Thymus (tissue), 11 donors: Measurements from ENCODE around the gene APBB1IP. TPM values are rescaled to one million over a fixed set of nuclear protein-coding genes. Genes with fewer than 3 reads are reported as not detected.

Source experiments
- DNase-seq, 9 donors: peaks; one replicate each; pipeline ENCODE4 v3.0.0-alpha.2; 2013; ENCODE audit warnings: low spot score in 9 of 9, low read depth in 6 of 9, missing footprints in 1 of 9
- H3K27ac ChIP-seq, 2 donors: one replicate each; pipeline ENCODE4 v1.5.1; 2013; ENCODE audit warnings: control low read depth in 1 of 2, low read depth in 1 of 2, low read length in 1 of 2, mild to moderate bottlenecking in 1 of 2, moderate library complexity in 1 of 2
- H3K27me3 ChIP-seq, 2 donors: one replicate each; pipeline ENCODE4 v1.5.1; 2013; ENCODE audit warnings: low read length in 1 of 2; ENCODE audit not compliant: control insufficient read depth in 2 of 2, insufficient read depth in 1 of 2
- H3K36me3 ChIP-seq, 2 donors: one replicate each; pipeline ENCODE4 v1.5.1; 2013; ENCODE audit warnings: low read length in 1 of 2, mild to moderate bottlenecking in 1 of 2, moderate library complexity in 1 of 2; ENCODE audit not compliant: control insufficient read depth in 2 of 2, insufficient read depth in 2 of 2
- H3K4me1 ChIP-seq, 2 donors: one replicate each; pipeline ENCODE4 v1.5.1; 2013; ENCODE audit warnings: low read length in 2 of 2; ENCODE audit not compliant: control insufficient read depth in 2 of 2, insufficient read depth in 2 of 2
- H3K4me3 ChIP-seq, 2 donors: one replicate each; pipeline ENCODE4 v1.5.1; 2013; ENCODE audit warnings: low read length in 2 of 2, control low read depth in 1 of 2, mild to moderate bottlenecking in 1 of 2
- H3K9me3 ChIP-seq, 2 donors: one replicate each; pipeline ENCODE4 v1.5.1; 2013; ENCODE audit warnings: low read length in 1 of 2, mild to moderate bottlenecking in 1 of 2; ENCODE audit not compliant: control insufficient read depth in 2 of 2, insufficient read depth in 1 of 2
- WGBS: extraction: QIAGEN DNeasy Blood & Tissue Kit; methylation state at CpG from one replicate; pipeline ENCODE4 v1.1.7; 2013; 5-methylcytosine and 5-hydroxymethylcytosine counted together
- polyA plus RNA-seq: library from polyadenylated mRNA; stranded (reverse); fragments of 200-250 nt; gene quantifications from one replicate; pipeline ENCODE4 v1.2.3, GENCODE V29; 2013
- total RNA-seq: library from RNA; stranded (reverse); fragments of 120-200 nt; gene quantifications from one replicate; pipeline ENCODE4 v1.2.4, GENCODE V29; 2013
- donor health status: healthy.

APBB1IP gene
- total and polyA plus RNA-seq, 2 donors = 40.0 to 46.2 TPM

- H3K27me3 ChIP-seq = no peaks in the 10 kb centered on the region
- DNase-seq = peak in 2 of 9 donors; percentile 24 to 39
- no peak overlapping the region for H3K4me3 ChIP-seq
- peaks cover 0 to 6% of the 10 kb centered on the region in 2 donors for H3K4me1 ChIP-seq
- 82% methylated on average over 11 of the region's 11 CpGs for WGBS
- H3K36me3 ChIP-seq = peaks cover 87 to 93% of the 10 kb centered on the region in 2 donors
- no peak overlapping the region for H3K27ac ChIP-seq
- H3K9me3 ChIP-seq = peaks cover 0 to 5% of the 10 kb centered on the region in 2 donors
Observed at GRCh38 chr10:26516540-26517101, 78.5 kb downstream of the APBB1IP start.

DNA sequence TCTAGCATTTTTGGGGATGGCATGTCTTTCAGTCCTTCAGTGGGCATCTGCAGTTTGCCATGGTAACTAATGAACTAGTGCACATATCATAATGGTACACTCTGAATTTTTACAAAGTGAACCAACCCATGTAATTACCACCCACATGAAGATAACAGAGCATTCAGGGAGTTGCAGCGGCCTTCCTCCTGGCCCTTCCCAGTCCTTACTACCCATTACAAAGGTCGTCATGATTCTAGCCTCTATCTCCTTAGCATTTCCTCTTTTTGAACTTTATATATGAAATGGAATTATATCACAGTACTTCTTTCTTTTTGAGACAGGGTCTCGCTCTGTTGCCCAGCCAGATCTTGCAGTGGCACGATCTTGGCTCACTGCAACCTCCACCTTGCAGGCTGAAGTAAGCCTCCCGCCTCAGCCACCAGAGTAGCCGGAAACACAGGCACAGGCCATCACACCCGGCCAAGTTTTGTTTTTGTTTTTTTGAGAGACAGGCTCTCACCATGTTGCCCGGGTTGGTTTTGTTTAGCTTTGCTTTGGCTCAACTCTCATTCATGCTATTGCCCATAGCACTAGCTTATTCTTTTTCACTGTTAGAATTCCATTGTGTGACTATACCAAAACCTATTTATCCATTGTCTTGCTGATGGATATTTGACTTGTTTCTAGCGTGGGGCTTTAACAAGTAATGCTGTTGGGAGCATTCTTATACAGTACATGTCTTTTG, 79.2 kb downstream of the APBB1IP start:
- DNase-seq = no peak
- Histone ChIP-seq H3K9me3 (peaks cover 0 to 4% of the 10 kb centered on the region in 2 donors), H3K4me3 (no peak overlapping the region), H3K4me1 (peaks cover 0 to 6% of the 10 kb centered on the region in 2 donors), H3K27ac (no peak overlapping the region), H3K27me3 (no peaks in the 10 kb centered on the region), H3K36me3 (peaks cover 80 to 93% of the 10 kb centered on the region in 2 donors)
- WGBS = 95% methylated on average over 9 of the region's 9 CpGs

GRCh38 chr10:26519803-26520202, 81.7 kb downstream of the APBB1IP start:
- Histone ChIP-seq H3K4me3 (no peak overlapping the region), H3K4me1 (peaks cover 0 to 6% of the 10 kb centered on the region in 2 donors), H3K27me3 (no peaks in the 10 kb centered on the region), H3K36me3 (peaks cover 73 to 91% of the 10 kb centered on the region in 2 donors), H3K27ac (no peak overlapping the region), H3K9me3 (no peaks in the 10 kb centered on the region)
- 95% methylated on average over 1 of the region's 1 CpG for WGBS
- no peak for DNase-seq

DNA sequence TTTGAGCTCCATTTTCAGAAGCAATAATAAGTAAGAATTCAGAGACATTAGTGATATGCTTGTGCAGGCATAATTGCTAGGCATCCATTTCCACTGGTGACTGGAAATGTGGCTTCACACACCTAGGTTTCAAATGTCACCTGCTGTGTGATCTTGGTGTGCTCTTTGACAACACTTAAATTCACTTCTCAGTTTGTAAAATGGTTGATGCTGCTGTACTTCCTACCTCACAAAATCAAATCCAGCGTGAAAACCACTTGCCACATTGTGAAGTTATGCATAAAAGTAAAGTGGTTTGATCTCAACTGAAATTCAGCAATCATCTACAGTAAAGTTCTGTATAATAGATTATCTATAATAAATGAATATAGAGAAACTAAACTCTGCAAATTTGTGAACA, 82.4 kb downstream of the APBB1IP start:
- WGBS = 78% methylated on average over 1 of the region's 1 CpG
- DNase-seq = peak in 1 of 9 donors; percentile 33
- Histone ChIP-seq H3K36me3 (peaks cover 73 to 91% of the 10 kb centered on the region in 2 donors), H3K9me3 (no peaks in the 10 kb centered on the region), H3K4me1 (peaks cover 0 to 6% of the 10 kb centered on the region in 2 donors), H3K27me3 (no peaks in the 10 kb centered on the region), H3K4me3 (no peak overlapping the region), H3K27ac (no peak overlapping the region)

- Histone ChIP-seq H3K27me3 (no peaks in the 10 kb centered on the region), H3K36me3 (peaks cover 60 to 94% of the 10 kb centered on the region in 2 donors), H3K4me3 (no peak overlapping the region), H3K4me1 (no peaks in the 10 kb centered on the region), H3K9me3 (no peaks in the 10 kb centered on the region), H3K27ac (peak overlapping the region in 1 of 2 donors; percentile 17)
- WGBS = 95% methylated on average over 6 of the region's 6 CpGs
- DNase-seq = no peak
Observed at GRCh38 chr10:26524161-26524896, 86.2 kb downstream of the APBB1IP start.

DNA sequence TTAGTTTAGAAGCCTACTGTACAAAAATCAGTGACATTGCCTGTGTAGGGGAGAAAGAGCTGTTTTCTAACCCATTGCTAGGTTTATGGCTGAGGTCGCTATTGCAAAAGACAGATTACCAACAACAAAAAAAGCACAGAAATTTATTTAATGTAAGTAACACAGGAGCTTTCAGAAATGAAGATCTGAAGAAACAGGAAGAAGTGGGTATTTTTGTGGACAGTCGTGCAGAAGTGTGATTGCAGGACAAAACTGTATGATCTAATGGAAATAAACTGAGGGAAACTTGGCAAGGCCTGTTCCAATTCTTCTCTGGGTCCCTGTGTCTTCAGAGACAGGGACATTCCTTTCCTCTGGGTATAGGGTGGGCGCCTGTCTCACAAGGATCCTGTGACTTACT, 87.4 kb downstream of the APBB1IP start:
- Histone ChIP-seq H3K27me3 (no peaks in the 10 kb centered on the region), H3K36me3 (peaks cover 53 to 89% of the 10 kb centered on the region in 2 donors), H3K9me3 (no peaks in the 10 kb centered on the region), H3K4me3 (no peak overlapping the region), H3K4me1 (no peaks in the 10 kb centered on the region), H3K27ac (peak overlapping the region; percentile 21 to 37)
- DNase-seq = no peak
- 84% methylated on average over 3 of the region's 3 CpGs for WGBS

DNA sequence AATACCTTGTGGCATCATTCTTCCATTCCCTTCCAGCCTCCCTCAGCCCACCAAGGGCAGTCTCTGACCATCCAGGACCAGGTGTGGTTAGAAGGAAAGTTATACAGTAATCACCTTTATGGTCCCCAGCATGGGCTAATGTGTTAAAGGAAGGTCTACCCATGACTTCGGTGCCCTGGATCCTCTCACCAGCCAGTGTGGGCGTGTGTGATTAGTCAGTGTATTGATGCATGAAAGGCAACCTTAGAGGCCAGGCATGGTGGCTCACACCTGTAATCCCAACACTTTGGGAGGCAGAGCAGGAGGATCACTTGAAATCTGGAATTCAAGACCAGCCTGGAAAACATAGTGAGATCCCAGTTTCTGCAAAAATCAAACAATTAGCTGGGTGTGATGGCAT, 88.9 kb downstream of the APBB1IP start:
- peaks cover 52 to 88% of the 10 kb centered on the region in 2 donors for H3K36me3 ChIP-seq
- no peaks in the 10 kb centered on the region for H3K9me3 ChIP-seq
- DNase-seq = no peak
- WGBS = 95% methylated on average over 2 of the region's 2 CpGs
- no peak overlapping the region for H3K4me3 ChIP-seq
- H3K27ac ChIP-seq = no peak overlapping the region
- no peaks in the 10 kb centered on the region for H3K4me1 ChIP-seq
- no peaks in the 10 kb centered on the region for H3K27me3 ChIP-seq

DNA sequence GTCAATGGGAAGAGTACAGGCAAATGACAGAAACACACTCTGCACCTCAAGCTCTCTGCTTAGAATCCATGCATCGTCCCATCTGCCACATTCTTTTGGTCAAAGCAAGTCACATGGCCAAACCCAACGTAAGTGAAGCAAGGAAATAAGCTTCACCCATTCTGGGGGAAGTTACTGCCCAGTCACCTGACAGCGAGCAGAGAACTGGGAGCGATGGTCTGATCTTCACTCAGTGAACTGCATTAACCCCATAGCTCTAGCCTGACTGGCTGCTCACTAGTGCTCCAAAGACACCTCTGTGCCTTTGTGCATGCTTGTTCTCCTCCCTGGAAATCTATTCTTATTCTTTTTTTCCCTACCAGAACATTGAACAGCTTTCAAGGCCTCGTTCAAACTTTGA, 89.9 kb downstream of the APBB1IP start:
- H3K27ac ChIP-seq = no peak overlapping the region
- 94% methylated on average over 5 of the region's 5 CpGs for WGBS
- H3K4me1 ChIP-seq = no peaks in the 10 kb centered on the region
- no peak for DNase-seq
- no peaks in the 10 kb centered on the region for H3K27me3 ChIP-seq
- H3K4me3 ChIP-seq = no peak overlapping the region
- no peaks in the 10 kb centered on the region for H3K9me3 ChIP-seq
- peaks cover 59 to 88% of the 10 kb centered on the region in 2 donors for H3K36me3 ChIP-seq
